HG03460 (cell line): ENCODE results near the gene RFX2.

Experiments
- ATAC-seq: cut with Tn5 transposase; IDR thresholded peaks from one replicate; pipeline ENCODE4 v1.9.1; 2021; ENCODE audit not compliant: unreplicated experiment

Gene RFX2

DNA sequence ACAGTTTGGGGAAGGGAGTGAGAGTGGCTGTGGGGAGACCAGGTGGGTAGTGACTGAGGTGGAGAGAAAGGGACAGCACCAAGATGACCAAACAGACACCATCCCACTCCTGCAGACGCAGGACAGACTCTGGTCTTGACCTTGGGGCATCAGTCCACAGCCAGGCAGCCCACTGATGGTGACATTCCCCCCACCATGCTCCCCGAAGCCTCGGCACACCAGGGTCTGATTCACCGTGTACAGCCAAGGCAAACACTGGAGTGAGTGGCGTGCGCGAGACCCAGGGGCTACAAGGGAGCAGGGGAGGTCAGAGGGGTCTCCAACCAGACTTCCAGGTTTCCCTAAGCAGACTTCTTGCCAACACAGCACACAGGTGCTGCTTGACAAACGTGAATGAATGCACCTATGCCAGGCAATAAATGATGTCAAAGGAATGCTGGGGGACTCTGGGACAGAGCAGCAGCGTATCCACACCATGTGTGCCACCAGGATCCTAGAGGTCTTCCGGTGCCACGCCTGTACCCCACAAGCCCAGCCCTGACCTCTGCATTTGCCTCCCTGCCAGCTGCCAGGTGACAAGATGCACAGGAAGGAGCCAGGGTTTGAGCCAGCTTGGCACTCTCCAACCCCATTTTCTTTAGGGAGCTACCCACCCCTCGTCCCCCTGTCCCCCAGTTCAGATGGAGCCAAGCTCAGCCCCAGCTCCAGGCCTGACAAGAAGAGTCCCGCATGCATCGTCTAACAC lies 150.9 kb downstream of the RFX2 start:
- no peak for ATAC-seq

DNA sequence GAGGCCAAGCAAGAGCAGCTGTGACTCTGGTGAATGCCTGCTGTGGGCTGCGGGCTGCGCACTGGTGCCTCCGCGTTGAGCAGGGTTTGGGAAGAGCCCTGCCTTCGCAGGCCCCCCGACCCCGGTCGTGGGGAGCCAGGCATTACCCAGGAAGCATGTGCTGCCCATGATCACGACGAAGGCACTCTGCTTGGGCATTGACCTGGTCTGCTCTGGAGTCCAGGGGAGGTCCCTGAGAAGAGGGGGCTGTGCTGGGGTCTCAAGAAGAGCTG lies 151.5 kb downstream of the RFX2 start:
- ATAC-seq = no peak

DNA sequence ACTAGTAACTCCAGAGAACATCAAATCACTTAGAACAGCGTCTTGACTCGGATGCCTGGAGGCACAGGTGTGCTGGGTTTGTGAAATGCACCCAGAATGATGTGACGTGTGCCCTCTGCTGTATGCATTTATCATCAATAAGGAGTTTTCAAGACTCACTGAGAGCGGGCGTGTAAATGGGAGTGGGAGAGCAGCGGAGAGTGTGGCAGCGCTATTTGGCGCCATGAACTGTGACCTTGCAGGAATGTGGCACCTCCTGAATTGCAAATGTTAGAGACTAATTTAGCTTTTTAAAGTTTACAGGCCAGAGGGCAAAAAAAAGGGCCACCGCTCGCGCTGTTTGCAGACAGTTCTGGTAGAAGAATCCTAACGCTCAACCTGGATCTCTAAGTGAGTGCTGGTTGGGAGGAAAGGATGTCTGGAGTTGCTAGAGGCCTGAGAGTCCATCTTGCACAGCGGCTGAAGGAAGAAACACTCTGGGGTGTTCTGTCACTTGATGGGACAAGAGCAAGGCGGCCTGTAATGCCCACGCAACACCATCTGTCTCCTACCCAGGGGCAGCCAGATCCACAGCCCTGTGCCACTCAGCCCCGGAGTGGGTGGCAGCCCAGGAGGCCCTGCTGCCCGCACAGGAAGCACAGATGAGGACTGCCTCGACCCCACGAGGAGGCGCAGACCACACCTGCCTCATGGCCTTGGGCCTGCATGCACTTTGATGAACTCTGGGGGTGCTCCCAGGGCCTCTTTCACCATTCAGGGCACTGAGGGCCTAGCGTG lies 152.0 kb downstream of the RFX2 start:
- ATAC-seq = no peak

DNA sequence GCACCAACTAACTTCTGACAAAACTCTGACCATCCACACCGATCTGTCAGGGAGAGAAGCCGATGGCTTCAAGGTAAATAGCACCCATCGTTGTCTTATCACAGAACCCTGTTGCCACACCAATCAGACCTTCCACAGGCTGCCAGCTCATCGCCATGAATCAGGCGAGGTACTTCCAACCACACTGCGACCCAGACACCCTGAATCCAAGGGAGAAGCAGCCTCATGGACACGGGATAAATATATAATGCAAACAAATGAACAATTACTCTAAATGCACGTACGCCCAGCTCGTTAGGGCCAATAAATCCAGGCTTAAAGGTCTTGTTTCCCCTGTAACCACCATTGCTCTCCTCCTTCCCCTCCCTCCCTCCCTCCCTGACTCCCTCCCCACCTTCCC lies 153.1 kb downstream of the RFX2 start:
- no peak for ATAC-seq

DNA sequence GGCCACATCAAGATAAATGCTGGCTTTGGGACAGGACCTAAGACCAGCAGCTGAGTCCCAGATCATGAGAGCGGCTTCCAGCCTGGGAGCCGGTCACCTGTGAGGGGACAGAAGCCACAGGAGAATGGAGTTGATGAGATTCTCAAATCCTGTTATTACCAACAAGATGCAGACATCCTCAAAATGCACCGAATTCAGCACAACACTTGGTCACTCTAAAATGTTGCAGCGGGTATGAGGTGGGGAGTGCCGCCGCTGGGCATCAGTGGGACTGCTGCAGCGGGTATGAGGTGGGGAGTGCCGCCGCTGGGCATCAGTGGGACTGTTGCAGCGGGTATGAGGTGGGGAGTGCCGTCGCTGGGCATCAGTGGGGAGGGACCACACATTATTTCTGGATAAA lies 153.6 kb downstream of the RFX2 start:
- no peak for ATAC-seq

DNA sequence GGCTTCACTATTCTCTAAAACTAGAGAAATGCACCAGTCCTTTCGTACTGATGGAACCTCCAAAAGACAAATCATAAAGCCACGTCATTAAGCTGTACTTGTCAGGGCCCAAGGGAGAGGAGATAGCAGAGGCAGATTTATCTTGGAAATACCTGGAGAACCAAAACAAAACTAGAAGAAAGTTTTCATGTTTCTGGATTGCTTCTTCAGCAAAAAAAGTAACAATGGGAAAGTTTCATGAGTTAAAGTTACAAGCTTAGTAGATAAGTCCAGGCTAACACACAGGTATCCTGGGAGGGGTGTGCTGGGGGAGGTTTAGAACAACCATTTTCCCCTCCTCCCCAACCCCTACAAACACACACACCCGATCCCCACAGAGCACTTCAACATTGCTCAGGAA lies 154.0 kb downstream of the RFX2 start:
- ATAC-seq = no peak

DNA sequence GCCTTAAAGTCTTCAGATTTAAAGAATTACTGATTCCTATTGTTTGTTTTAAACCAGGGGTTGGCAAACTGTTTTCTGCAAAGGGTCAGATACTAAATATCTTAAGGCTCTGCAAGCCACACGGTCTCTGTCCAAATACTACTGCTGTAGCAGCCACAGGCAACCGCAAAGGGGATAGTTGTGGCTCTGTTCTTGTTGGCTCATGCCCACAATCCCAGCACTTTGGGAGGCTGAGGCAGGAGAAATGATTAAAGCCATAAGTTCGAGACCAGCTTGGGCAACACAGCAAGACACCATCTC lies 154.7 kb downstream of the RFX2 start:
- no peak for ATAC-seq

DNA sequence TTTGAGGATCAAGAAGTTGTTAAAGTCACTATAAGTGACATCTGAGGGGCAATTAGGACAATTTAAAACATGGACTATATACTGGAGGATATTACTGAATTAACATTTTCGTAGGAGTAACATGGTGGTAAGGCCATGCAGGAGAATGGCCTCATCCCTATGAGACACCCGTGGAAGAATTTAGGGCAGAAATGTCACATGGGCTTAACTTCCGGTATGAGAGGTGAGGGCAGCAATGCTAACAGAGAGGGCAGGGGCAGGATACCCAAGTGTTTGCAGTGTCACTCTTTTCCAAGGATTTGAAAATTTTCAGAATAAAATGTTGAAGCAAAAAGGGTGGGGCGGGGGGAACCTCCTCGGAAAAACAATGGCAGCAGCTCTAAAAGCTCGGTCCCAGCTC lies 156.0 kb downstream of the RFX2 start:
- no peak for ATAC-seq

DNA sequence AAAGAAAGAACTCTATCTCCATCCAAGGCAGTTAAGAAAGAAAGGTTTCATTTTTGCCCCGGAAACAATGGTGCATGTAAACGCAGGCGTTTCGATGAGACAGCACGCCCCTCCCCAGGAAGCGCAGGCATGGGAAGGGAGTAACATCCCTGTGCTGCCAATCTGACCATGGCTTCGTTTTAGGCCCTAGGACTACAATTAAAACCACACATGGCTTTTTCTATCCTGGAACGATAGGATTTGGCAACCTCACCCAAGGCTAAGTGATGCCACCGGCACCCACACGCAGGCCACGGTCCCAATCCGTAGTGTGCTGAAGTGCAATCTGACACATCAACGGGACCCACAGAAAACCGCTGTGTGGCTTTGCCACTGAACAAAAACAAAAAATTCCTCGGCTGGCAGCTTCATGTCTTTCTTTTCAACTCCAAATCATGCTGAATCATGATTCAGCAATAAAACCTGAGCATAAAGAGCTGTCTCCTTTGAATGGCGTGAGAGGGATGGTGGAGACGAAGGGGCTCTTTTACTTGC lies 156.6 kb downstream of the RFX2 start:
- no peak for ATAC-seq

DNA sequence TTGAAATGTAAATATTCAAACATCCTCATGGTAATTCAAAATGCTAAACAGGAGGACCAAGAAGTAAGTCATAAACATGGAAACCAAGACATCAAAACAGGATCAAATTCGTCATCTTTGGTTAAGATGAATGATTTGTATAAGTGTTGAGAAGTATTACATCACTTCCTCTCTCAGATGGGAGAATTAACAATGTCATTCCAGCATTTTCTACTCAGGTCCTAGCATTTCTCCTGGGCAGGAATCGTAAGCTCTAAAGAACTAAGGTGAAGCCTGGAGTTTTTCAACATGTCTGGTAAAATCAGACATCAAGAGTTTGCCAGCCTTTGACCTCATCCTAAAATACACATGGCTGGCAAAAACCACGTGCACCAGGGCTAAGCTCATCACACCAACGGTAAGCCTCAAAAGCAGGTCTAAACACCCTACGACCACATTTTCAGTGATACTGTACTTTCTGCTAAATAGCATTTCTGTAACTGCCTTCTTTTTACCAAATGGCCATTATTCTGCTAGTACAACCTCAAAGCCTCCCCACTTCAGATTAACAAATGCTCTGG lies 157.2 kb downstream of the RFX2 start:
- no peak for ATAC-seq

DNA sequence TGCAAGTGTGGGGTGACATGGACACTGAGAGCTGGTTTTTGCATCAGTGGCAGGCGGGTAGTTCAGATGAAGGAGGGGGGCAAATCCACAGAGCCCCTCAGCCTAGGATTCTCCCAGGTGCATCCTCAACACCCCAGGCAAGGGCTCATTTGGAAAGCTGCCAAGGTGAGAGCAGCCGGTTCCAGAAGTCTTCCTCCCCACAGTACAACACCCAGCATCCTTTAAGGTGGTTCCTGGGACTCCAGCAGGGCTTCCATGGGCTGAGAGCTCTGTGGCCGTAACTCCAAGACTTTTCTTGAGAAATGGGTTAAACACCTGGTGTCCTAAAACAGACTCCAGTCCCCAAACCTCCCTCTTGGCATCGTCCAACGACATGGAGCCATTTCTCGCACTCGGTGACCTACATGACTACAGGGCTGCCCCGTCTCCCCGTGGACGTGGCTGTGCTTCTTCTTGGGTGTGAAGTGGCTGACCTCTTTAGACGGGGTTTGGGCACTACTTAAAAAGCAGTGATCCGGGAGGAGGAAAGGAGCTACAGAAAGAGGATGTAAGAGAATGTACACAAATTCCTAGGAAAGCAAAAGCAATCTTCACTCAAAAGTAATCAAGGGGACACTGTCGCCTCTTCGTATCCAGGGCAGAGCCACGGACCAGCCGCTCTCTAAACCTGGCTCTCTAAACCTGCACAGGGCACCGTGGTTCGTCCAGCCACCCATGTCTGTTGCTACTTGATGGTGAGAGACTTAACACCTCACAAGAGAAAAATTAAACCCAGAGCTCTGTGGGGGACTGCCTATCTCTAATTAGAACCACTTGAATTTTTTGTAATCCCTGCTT lies 157.9 kb downstream of the RFX2 start:
- no peak for ATAC-seq

DNA sequence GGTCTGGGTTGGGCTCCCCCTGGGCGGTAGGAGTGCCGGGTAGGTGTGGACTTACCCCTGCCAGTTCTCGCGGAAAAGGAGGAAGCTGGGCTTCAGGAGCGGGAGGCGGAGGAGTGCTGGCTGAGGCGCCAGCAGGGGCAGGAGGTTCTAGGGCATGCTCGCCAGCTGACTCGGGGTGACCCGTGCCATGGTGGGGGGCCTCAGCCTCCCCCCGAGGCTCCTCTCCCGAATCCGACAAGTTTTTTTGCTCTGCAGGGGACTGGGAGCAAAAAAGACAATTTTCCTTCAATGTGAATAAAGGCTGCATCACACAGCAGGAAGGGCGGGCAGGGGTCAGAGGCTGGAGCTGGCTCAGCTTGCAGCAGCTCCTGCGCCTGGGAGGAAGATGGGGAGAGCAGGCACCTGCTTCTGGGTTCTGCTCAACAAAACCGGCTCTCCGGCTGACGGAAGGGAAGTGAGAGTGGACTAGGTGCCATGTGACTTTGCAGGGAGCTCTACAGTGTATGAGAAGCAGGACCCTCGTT lies 158.9 kb downstream of the RFX2 start:
- ATAC-seq = no peak

DNA sequence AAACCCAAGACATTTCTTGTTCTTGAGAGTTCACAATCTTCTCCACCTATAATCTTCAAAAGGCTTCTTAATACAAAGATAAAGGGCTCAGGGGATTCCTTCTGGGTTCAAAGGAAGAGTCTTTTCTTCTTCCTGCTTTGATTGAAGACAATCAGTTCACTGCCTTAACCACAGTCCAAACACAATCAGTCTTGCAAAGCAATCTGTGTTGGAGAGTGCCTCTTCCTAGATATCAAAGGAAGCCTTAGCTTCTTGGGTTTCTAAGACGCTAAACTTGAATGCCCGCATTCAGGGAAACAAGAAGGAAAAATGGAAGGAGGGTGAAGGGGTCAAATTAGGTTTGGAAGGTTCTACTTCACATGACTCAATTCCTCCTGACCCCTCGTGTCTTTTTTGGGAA lies 159.6 kb downstream of the RFX2 start:
- no peak for ATAC-seq

DNA sequence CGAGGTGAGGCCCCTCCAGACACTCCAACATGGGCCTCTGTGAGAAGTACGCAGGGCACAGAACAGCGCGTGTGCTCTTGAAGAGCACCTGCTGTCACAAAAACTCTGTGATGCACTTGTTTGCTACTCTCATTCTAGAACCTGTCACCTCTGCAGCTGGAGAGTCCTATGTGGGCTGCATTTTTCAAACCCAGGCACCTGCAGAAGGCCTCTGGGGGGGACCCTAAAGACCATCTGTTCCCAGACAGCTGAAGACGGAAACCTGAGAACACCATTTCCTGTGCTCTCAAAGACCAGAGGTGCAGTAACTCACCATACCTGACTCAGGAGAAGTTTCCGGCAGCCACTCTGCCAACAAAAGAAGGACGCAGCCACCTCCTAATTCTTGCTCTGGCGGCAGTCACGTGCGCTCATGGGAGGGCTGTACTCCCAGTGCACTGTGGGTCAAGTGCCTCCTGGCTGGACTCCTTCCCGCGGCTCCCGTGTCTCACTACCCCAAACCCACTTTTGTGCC lies 160.5 kb downstream of the RFX2 start:
- ATAC-seq = no peak

DNA sequence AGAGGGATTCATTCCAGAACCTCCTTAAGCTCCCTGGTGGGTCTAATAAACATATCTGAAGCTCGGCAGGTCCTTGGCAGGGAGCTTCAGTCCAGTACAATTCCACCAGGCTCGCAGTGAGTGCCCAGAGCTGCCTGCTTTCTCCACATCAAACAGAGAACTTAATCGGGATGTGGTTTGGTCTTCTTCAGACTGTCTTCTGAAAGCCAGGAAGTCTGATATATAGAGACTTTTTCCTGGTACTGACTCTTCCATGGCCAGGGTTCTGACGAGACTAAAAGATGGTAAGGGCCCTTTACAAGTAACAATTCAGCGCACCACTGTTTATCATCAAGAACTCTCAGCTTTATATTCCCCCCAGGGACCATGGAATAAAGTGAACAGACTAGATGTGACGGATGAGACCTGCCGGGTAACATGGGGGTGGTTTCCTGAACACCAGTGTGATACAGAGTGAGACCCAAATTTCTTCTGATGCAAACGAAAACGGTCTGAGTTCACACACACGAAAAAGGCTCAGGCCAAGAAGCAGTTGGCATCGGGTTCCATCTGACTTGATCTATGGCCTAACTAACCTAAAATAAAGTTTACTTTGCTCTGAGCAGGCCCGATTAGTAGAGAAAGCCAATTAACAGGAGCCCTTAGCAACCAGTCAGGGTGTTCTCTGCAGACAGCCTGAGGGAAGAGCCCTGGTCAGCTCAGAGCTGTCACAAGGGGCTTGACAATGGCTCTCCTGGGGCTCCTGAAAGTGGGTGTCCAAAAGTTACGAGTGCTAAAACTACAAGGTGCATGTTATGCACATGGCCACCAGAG lies 161.3 kb downstream of the RFX2 start:
- no peak for ATAC-seq

DNA sequence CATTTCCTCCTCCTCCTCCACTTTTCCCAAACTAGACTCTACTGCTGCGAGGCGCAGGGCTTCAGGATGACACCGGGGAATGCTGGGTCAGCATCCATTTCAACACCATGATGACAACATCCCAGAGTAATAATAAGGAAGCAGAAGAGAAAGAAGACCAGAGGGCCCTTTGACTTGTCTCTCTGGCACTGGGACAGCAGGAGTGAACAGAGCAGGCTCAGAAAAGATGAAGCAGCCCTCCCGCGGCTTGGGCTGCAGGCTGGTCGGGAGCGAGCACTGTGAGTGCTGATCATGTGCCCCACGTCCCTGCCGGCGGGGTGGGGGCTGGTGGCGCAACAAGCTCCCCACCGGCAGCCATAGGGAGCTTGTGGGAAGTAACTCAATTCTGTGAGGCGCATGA lies 162.9 kb downstream of the RFX2 start:
- ATAC-seq = no peak

DNA sequence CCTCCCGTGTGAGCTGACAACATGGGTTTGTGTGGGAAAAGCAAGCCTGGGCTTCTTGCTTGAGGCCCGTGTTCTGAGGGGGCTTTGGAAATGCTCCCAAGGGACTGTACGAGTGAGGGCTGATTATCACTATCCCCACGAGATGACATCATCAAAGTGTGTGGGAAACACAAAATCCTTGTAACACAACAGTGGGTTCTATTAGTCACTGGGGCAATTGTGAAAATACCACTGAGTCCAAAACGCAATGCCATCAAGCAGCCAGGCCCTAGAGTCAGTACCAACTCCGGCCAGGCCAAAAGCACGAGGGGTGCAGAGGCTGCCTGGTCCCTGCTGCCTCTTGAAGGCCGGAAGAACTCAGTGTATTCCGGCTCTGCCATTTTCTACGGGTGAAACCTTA lies 166.7 kb downstream of the RFX2 start:
- ATAC-seq = no peak
